Naive thymus-derived CD4-positive, alpha-beta T cell (primary cell): ENCODE results near the gene ZNHIT2. TPM values are rescaled to one million over a fixed set of nuclear protein-coding genes. Genes with fewer than 3 reads are reported as not detected.

ENCODE experiments used
- ATAC-seq: fragments of 150-1000 bp; cut with Tn5 transposase; 2 replicates; pipeline ENCODE4 v1.10.0; 2021; ENCODE audit warnings: mild to moderate bottlenecking, moderate library complexity
- CTCF ChIA-PET: fragments of 350-600 bp; sonication (Branson Sonifier 250); formaldehyde crosslinking; loops from one replicate; lab custom pipeline; 2021; ENCODE audit warnings: antibody characterized with exemption; lab: Charles Lee
- POLR2A ChIA-PET: fragments of 350-600 bp; sonication (Branson Sonifier 250); formaldehyde crosslinking; loops from one replicate; lab custom pipeline; 2021; ENCODE audit warnings: antibody characterized with exemption, inconsistent platforms; lab: Charles Lee
- DNase-seq, 9 donors: peaks; one replicate each; pipeline versions ENCODE4 v3.0.0 to v3.0.0-alpha.2; 2020 to 2022; ENCODE audit warnings: mixed read lengths in 1 of 9
- H3K27ac ChIP-seq: one replicate; pipeline ENCODE4 v1.7.0; 2013; ENCODE audit warnings: mild to moderate bottlenecking, low read depth, low read length, moderate library complexity
- H3K27me3 ChIP-seq, 2 donors: one replicate each; pipeline ENCODE4 v1.7.0; 2013; ENCODE audit warnings: low read length in 2 of 2, mild to moderate bottlenecking in 2 of 2, moderate library complexity in 2 of 2; ENCODE audit not compliant: control insufficient read depth in 2 of 2, insufficient read depth in 2 of 2
- H3K36me3 ChIP-seq, 3 experiments: 1 replicate in 2 of 3; 2 replicates in 1 of 3; pipeline ENCODE4 v1.7.0; 2013; ENCODE audit warnings: low read length in 3 of 3, mild to moderate bottlenecking in 3 of 3, moderate library complexity in 1 of 3; ENCODE audit not compliant: insufficient read depth in 3 of 3, control insufficient read depth in 2 of 3
- H3K4me1 ChIP-seq, 2 donors: one replicate each; pipeline ENCODE4 v1.7.0; 2013; ENCODE audit warnings: low read length in 2 of 2, mild to moderate bottlenecking in 2 of 2, moderate library complexity in 1 of 2; ENCODE audit not compliant: control insufficient read depth in 2 of 2, insufficient read depth in 2 of 2
- H3K4me3 ChIP-seq: 2 replicates; pipeline ENCODE4 v1.7.0; 2013; ENCODE audit warnings: mild to moderate bottlenecking, low read length
- H3K9me3 ChIP-seq, 3 experiments: 1 replicate in 2 of 3; 2 replicates in 1 of 3; pipeline ENCODE4 v1.7.0; 2013; ENCODE audit warnings: low read length in 3 of 3; ENCODE audit not compliant: control insufficient read depth in 2 of 3
- H3K27ac Mint-ChIP-seq, 9 donors: one replicate each; pipeline ENCODE4 v1.8.0; 2020 to 2022; ENCODE audit warnings: mixed read lengths in 9 of 9, mild to moderate bottlenecking in 8 of 9, moderate library complexity in 5 of 9, inconsistent platforms in 2 of 9
- H3K27me3 Mint-ChIP-seq, 5 donors: one replicate each; pipeline ENCODE4 v1.8.0; 2021 to 2022; ENCODE audit warnings: mixed read lengths in 5 of 5, mild to moderate bottlenecking in 1 of 5
- H3K36me3 Mint-ChIP-seq, 5 donors: one replicate each; pipeline ENCODE4 v1.8.0; 2020 to 2022; ENCODE audit warnings: mixed read lengths in 5 of 5, mild to moderate bottlenecking in 3 of 5, inconsistent platforms in 1 of 5
- H3K4me1 Mint-ChIP-seq, 7 donors: one replicate each; pipeline ENCODE4 v1.8.0; 2020 to 2022; ENCODE audit warnings: mixed read lengths in 7 of 7, mild to moderate bottlenecking in 3 of 7, inconsistent platforms in 1 of 7
- H3K4me3 Mint-ChIP-seq, 10 donors: one replicate each; pipeline ENCODE4 v1.8.0; 2020 to 2022; ENCODE audit warnings: mild to moderate bottlenecking in 10 of 10, mixed read lengths in 10 of 10, moderate library complexity in 6 of 10, inconsistent platforms in 2 of 10
- H3K9me3 Mint-ChIP-seq, 11 donors: one replicate each; pipeline ENCODE4 v1.8.0; 2020 to 2022; ENCODE audit warnings: mixed read lengths in 11 of 11, mild to moderate bottlenecking in 4 of 11, inconsistent platforms in 1 of 11, moderate library complexity in 1 of 11
- intact Hi-C, 2 donors: fragments of 100-400 bp; cut with micrococcal nuclease; formaldehyde crosslinking; loops; one replicate each; pipeline ENCODE4 v1.15.1; 2023
- polyA plus RNA-seq, 2 donors: library from polyadenylated mRNA; unstranded; fragments of 300-500 nt; fragmentation: Illumina TruSeq; gene quantifications; one replicate each; pipeline ENCODE4 v1.2.3, GENCODE V29; 2021
- total RNA-seq, 6 experiments: library from RNA in 5 of 6; stranded (reverse) in 5 of 6; gene quantifications; 1 replicate in 5 of 6; 2 replicates in 1 of 6; pipeline ENCODE4 v1.2.3 and lab custom pipeline; 2021 to 2026

The ZNHIT2 gene
- total and polyA plus RNA-seq, 7 experiments from 2014 or later = 9.9 to 35.6 (median 14.3) TPM

GRCh38 chr11:65135633-65136145 lies 18.2 kb upstream of the ZNHIT2 start:
- peaks cover 0 to 16% (median 4%) of the 10 kb centered on the region in 5 donors for H3K36me3 Mint-ChIP-seq
- intact Hi-C loops = loop anchor here (1.0 to 5.0 kb wide), 10 partner anchors 13 to 1453 kb away; partner anchors contain the start of genes CAPN1 (in 2 of the 2), CDCA5 (in 2 of the 2), FAU (in 2 of the 2) and MRPL49 (in 2 of the 2)
- H3K4me1 ChIP-seq = peaks cover 10 to 21% of the 10 kb centered on the region in 2 donors
- H3K27me3 ChIP-seq = no peaks in the 10 kb centered on the region
- DNase-seq = no peak
- H3K27me3 Mint-ChIP-seq = peaks cover 0 to 6% (median 0%) of the 10 kb centered on the region in 5 donors
- POLR2A ChIA-PET = interaction anchor here (0.5 to 8.9 kb wide), 47 partner anchors 9 to 1951 kb away, joined by 3 to 237 read pairs (median 4); partner anchors contain the start of genes CAPN1, CDC42EP2, DPF2 and FAM89B
- H3K4me3 ChIP-seq = peak overlapping the region; percentile 90
- no peaks in the 10 kb centered on the region for H3K9me3 ChIP-seq
- CTCF ChIA-PET = interaction anchor here (0.7 to 2.6 kb wide), 7 partner anchors 13 to 852 kb away, joined by 3 to 12 read pairs (median 3); partner anchors contain the start of genes FAU and MRPL49
- peak overlapping the region; percentile 99 for H3K27ac ChIP-seq
- H3K9me3 Mint-ChIP-seq = peaks cover 0 to 3% (median 0%) of the 10 kb centered on the region in 11 donors
- peaks cover 31 to 50% (median 40%) of the 10 kb centered on the region in 7 donors for H3K4me1 Mint-ChIP-seq
- no peak for ATAC-seq
- H3K36me3 ChIP-seq = peaks cover 0 to 33% (median 14%) of the 10 kb centered on the region in 3 experiments
- peak overlapping the region; percentile 97 to 100 (median 99) for H3K27ac Mint-ChIP-seq
- H3K4me3 Mint-ChIP-seq = peak overlapping the region; percentile 89 to 100 (median 99)

GRCh38 chr11:65134952-65135632 lies 17.6 kb upstream of the ZNHIT2 start:
- H3K4me3 ChIP-seq = peak overlapping the region; percentile 90
- Mint-ChIP-seq H3K4me3 (peak overlapping the region; percentile 89 to 100 (median 99)), H3K9me3 (peaks cover 0 to 3% (median 0%) of the 10 kb centered on the region in 11 donors), H3K27me3 (peaks cover 0 to 3% (median 0%) of the 10 kb centered on the region in 5 donors), H3K27ac (peak overlapping the region; percentile 97 to 100 (median 99)), H3K36me3 (peaks cover 0 to 16% (median 4%) of the 10 kb centered on the region in 5 donors), H3K4me1 (peaks cover 31 to 50% (median 40%) of the 10 kb centered on the region in 7 donors)
- H3K27me3 ChIP-seq = no peaks in the 10 kb centered on the region
- POLR2A ChIA-PET = interaction anchor here (0.5 to 8.9 kb wide), 57 partner anchors 8 to 1249 kb away, joined by 3 to 237 read pairs (median 4); partner anchors contain the start of genes CAPN1, CDC42EP2, CDCA5 and DPF2
- CTCF ChIA-PET = interaction anchor here (0.6 to 2.6 kb wide), 7 partner anchors 13 to 941 kb away, joined by 3 to 12 read pairs (median 3); partner anchors contain the start of genes FAU and MRPL49
- intact Hi-C loops = loop anchor here (1.0 to 5.0 kb wide), 14 partner anchors 13 to 1453 kb away; partner anchors contain the start of genes CAPN1 (in 2 of the 2), CDCA5 (in 2 of the 2), FAU (in 2 of the 2) and MRPL49 (in 2 of the 2)
- H3K4me1 ChIP-seq = peaks cover 10 to 21% of the 10 kb centered on the region in 2 donors
- H3K27ac ChIP-seq = peak overlapping the region; percentile 99
- ATAC-seq (peak; percentile 90), DNase-seq (peak in 8 of 9 donors; percentile 75 to 94 (median 92))
- H3K9me3 ChIP-seq = no peaks in the 10 kb centered on the region
- peaks cover 0 to 39% (median 16%) of the 10 kb centered on the region in 3 experiments for H3K36me3 ChIP-seq

GRCh38 chr11:65134240-65134951 lies 16.9 kb upstream of the ZNHIT2 start, which contains the start of gene SYVN1:
Gene SYVN1, minus strand, starts transcription at chr11:65134519. Its CDS starts 918 bp downstream, at chr11:65133601.
- H3K36me3 Mint-ChIP-seq = peaks cover 0 to 16% (median 4%) of the 10 kb centered on the region in 5 donors

GRCh38 chr11:65133724-65134123 lies 16.2 kb upstream of the ZNHIT2 start:
- peaks cover 31 to 50% (median 40%) of the 10 kb centered on the region in 7 donors for H3K4me1 Mint-ChIP-seq

More at GRCh38 chr11:65134240-65134951, 16.9 kb upstream of the ZNHIT2 start, which contains the start of gene SYVN1:
- H3K9me3 ChIP-seq = no peaks in the 10 kb centered on the region
- Mint-ChIP-seq H3K9me3 (peaks cover 0 to 3% (median 0%) of the 10 kb centered on the region in 11 donors), H3K4me3 (peak within 1 kb of the TSS; percentile 89 to 100 (median 99)), H3K27me3 (no peaks in the 10 kb centered on the region), H3K4me1 (peaks cover 31 to 50% (median 40%) of the 10 kb centered on the region in 7 donors), H3K27ac (peak within 1 kb of the TSS; percentile 97 to 100 (median 99))
- ChIA-PET CTCF (interaction anchor here (0.6 to 2.6 kb wide), 6 partner anchors 12 to 1298 kb away, joined by 3 to 12 read pairs (median 3); partner anchors contain the start of genes FAU and MRPL49), POLR2A (interaction anchor here (0.6 to 8.9 kb wide), 47 partner anchors 8 to 1248 kb away, joined by 3 to 237 read pairs (median 4); partner anchors contain the start of genes CAPN1, CDC42EP2, CDCA5 and DPF2)
- peak within 1 kb of the TSS; percentile 99 for H3K27ac ChIP-seq
- ATAC-seq (peak; percentile 88), DNase-seq (peak; percentile 88 to 95 (median 93))
- peaks cover 0 to 46% (median 23%) of the 10 kb centered on the region in 3 experiments for H3K36me3 ChIP-seq
- peak within 1 kb of the TSS; percentile 90 for H3K4me3 ChIP-seq
- H3K4me1 ChIP-seq = peaks cover 10 to 21% of the 10 kb centered on the region in 2 donors
- intact Hi-C loops = loop anchor here (1.0 to 2.0 kb wide), 6 partner anchors 17 to 481 kb away; partner anchors contain the start of genes PCNX3 (in 2 of the 2), MAP3K11 (in 1 of the 2), SNX15 (in 1 of the 2) and TIGD3 (in 1 of the 2)
- H3K27me3 ChIP-seq = no peaks in the 10 kb centered on the region

GRCh38 chr11:65132988-65133700 lies 15.6 kb upstream of the ZNHIT2 start:
- Histone ChIP-seq H3K9me3 (no peaks in the 10 kb centered on the region), H3K4me3 (peak overlapping the region; percentile 90), H3K27me3 (no peaks in the 10 kb centered on the region), H3K36me3 (peaks cover 0 to 58% (median 24%) of the 10 kb centered on the region in 3 experiments), H3K27ac (peak overlapping the region; percentile 99), H3K4me1 (peaks cover 10 to 21% of the 10 kb centered on the region in 2 donors)
- H3K36me3 Mint-ChIP-seq = peaks cover 0 to 16% (median 4%) of the 10 kb centered on the region in 5 donors
- ChIA-PET CTCF (no interaction called here), POLR2A (interaction anchor here (2.7 to 8.9 kb wide), 5 partner anchors 12 to 47 kb away, joined by 12 to 237 read pairs (median 40); partner anchors contain the start of genes FAU, MRPL49, TM7SF2 and VPS51)
- peaks cover 0 to 3% (median 0%) of the 10 kb centered on the region in 11 donors for H3K9me3 Mint-ChIP-seq
- H3K27me3 Mint-ChIP-seq = no peaks in the 10 kb centered on the region
- peak overlapping the region; percentile 89 to 100 (median 99) for H3K4me3 Mint-ChIP-seq
- peak in 2 of 9 donors; percentile 39 to 58 for DNase-seq
- H3K4me1 Mint-ChIP-seq = peaks cover 31 to 50% (median 40%) of the 10 kb centered on the region in 7 donors
- no peak for ATAC-seq
- intact Hi-C loops = no loop called here
- peak overlapping the region; percentile 97 to 100 (median 99) for H3K27ac Mint-ChIP-seq

More at GRCh38 chr11:65133724-65134123, 16.2 kb upstream of the ZNHIT2 start:
- peaks cover 0 to 53% (median 24%) of the 10 kb centered on the region in 3 experiments for H3K36me3 ChIP-seq
- no peaks in the 10 kb centered on the region for H3K9me3 ChIP-seq
- Mint-ChIP-seq H3K27ac (peak overlapping the region; percentile 97 to 100 (median 99)), H3K9me3 (peaks cover 0 to 3% (median 0%) of the 10 kb centered on the region in 11 donors), H3K27me3 (no peaks in the 10 kb centered on the region), H3K4me3 (peak overlapping the region; percentile 89 to 100 (median 99)), H3K36me3 (peaks cover 0 to 16% (median 4%) of the 10 kb centered on the region in 5 donors)
- intact Hi-C loops = loop anchor here (1.0 to 2.0 kb wide), 6 partner anchors 16 to 482 kb away; partner anchors contain the start of genes PCNX3 (in 2 of the 2), MAP3K11 (in 1 of the 2), SNX15 (in 1 of the 2) and TIGD3 (in 1 of the 2)
- ChIA-PET POLR2A (interaction anchor here (0.7 to 8.9 kb wide), 9 partner anchors 11 to 364 kb away, joined by 3 to 237 read pairs (median 18); partner anchors contain the start of genes FAU, MALAT1, MRPL49 and TM7SF2), CTCF (interaction anchor here (0.6 kb wide), 1 partner anchor 1299 kb away, joined by 3 read pairs; no protein-coding TSS in a partner anchor)
- H3K27ac ChIP-seq = peak overlapping the region; percentile 99
- ATAC-seq = no peak
- H3K27me3 ChIP-seq = no peaks in the 10 kb centered on the region
- H3K4me1 ChIP-seq = peaks cover 10 to 21% of the 10 kb centered on the region in 2 donors
- H3K4me3 ChIP-seq = peak overlapping the region; percentile 90
- DNase-seq = no peak
